Cardiac muscle cell (in vitro differentiated cells and primary cell): ENCODE data around the gene DDX4. TPM values are rescaled to one million over a fixed set of nuclear protein-coding genes. Genes with fewer than 3 reads are reported as not detected.
A peak's percentile ranks its signal among the peaks of the same experiment; 100 is the strongest.
"Not testable (repeated sequence)": the region's sequence is repeated elsewhere in the genome, so short reads cannot be mapped to it uniquely, and the experiment has no call there.

Experiments
- DNase-seq, 2 donors: peaks; one replicate each; pipeline versions ENCODE4 v3.0.0 to v3.0.0-alpha.2; 2010 to 2017; ENCODE audit warnings: low read depth in 1 of 2, low spot score in 1 of 2
- H3K27ac ChIP-seq: fragments of 200-600 bp; sonication (generic); 2 replicates; pipeline ENCODE4 v1.5.1; 2016
- H3K27me3 ChIP-seq: fragments of 200-600 bp; sonication (generic); 2 replicates; pipeline ENCODE4 v1.6.0; 2016; ENCODE audit warnings: control low read depth
- H3K36me3 ChIP-seq: fragments of 200-600 bp; sonication (generic); 2 replicates; pipeline ENCODE4 v1.5.1; 2016; ENCODE audit warnings: control low read depth
- H3K4me1 ChIP-seq: fragments of 200-600 bp; sonication (generic); 2 replicates; pipeline ENCODE4 v1.8.1; 2017; ENCODE audit warnings: low read depth, mild to moderate bottlenecking, mixed run types
- H3K4me3 ChIP-seq: fragments of 200-600 bp; sonication (generic); 2 replicates; pipeline ENCODE4 v1.5.1; 2016; ENCODE audit warnings: mild to moderate bottlenecking
- H3K9me3 ChIP-seq: fragments of 200-600 bp; sonication (generic); 2 replicates; pipeline ENCODE4 v1.5.1; 2017; ENCODE audit warnings: low read depth, mild to moderate bottlenecking, control low read depth
- CTCF ChIP-seq: IDR thresholded peaks from 2 replicates; pipeline ENCODE4 v1.5.1; 2012; ENCODE audit warnings: low read depth, mild to moderate bottlenecking, low read length
- polyA plus RNA-seq: library from polyadenylated mRNA; unstranded; fragments of >200 nt; fragmentation: Nextera tagmentation; extraction: Ambion mirVana; gene quantifications from 2 replicates; pipeline ENCODE4 v1.2.1, GENCODE V29; 2016
- total RNA-seq: library from RNA; depleted of rRNA; stranded (reverse); fragments of >200 nt; gene quantifications from 2 replicates; pipeline ENCODE4 v1.2.3, GENCODE V29; 2016

The DDX4 gene
- total and polyA plus RNA-seq, 2 experiments from 2014 or later, result not detected

GRCh38 chr5:55771175-55771655 is 33.4 kb downstream of the DDX4 start:
- H3K4me3 ChIP-seq, result no peak overlapping the region
- H3K4me1 ChIP-seq, result peaks cover 6% of the 10 kb centered on the region
- no peaks in the 10 kb centered on the region for H3K27me3 ChIP-seq
- DNase-seq, result peak in 1 of 2 donors; percentile 3
- TF ChIP-seq CTCF, result no peak
- H3K9me3 ChIP-seq, result no peaks in the 10 kb centered on the region
- H3K27ac ChIP-seq, result no peak overlapping the region
- H3K36me3 ChIP-seq, result no peaks in the 10 kb centered on the region

GRCh38 chr5:55773057-55773456 is 35.2 kb downstream of the DDX4 start:
- no peak for DNase-seq
- Histone ChIP-seq H3K9me3 (no peaks in the 10 kb centered on the region), H3K4me1 (peaks cover 3% of the 10 kb centered on the region), H3K27me3 (no peaks in the 10 kb centered on the region), H3K4me3 (no peak overlapping the region), H3K36me3 (no peaks in the 10 kb centered on the region), H3K27ac (no peak overlapping the region)
- no peak for TF ChIP-seq CTCF

- no peak for DNase-seq
- Histone ChIP-seq H3K36me3 (no peaks in the 10 kb centered on the region), H3K9me3 (no peaks in the 10 kb centered on the region), H3K27ac (no peak overlapping the region), H3K4me3 (no peak overlapping the region), H3K27me3 (no peaks in the 10 kb centered on the region), H3K4me1 (peaks cover 1% of the 10 kb centered on the region)
- TF ChIP-seq CTCF, result no peak
These were observed 39.5 kb downstream of the DDX4 start for GRCh38 chr5:55777332-55777731.

GRCh38 chr5:55800924-55801323 is 63.1 kb downstream of the DDX4 start:
- Histone ChIP-seq H3K36me3 (no peaks in the 10 kb centered on the region), H3K4me3 (no peak overlapping the region), H3K27me3 (no peaks in the 10 kb centered on the region), H3K9me3 (no peaks in the 10 kb centered on the region), H3K27ac (no peak overlapping the region), H3K4me1 (no peaks in the 10 kb centered on the region)
- no peak for DNase-seq
- TF ChIP-seq CTCF, result no peak

GRCh38 chr5:55808814-55809213 is 71.0 kb downstream of the DDX4 start:
- not testable (repeated sequence) for H3K4me1 ChIP-seq, H3K36me3 ChIP-seq, H3K9me3 ChIP-seq, H3K27ac ChIP-seq, H3K4me3 ChIP-seq, H3K27me3 ChIP-seq, DNase-seq

GRCh38 chr5:55815939-55816338 is 78.1 kb downstream of the DDX4 start:
- not testable (repeated sequence) for H3K4me3 ChIP-seq, DNase-seq, H3K4me1 ChIP-seq, H3K9me3 ChIP-seq, H3K36me3 ChIP-seq, H3K27ac ChIP-seq
- H3K27me3 ChIP-seq, result peaks cover 17% of the 10 kb centered on the region

- Histone ChIP-seq H3K27me3 (peaks cover 21% of the 10 kb centered on the region), H3K4me1 (no peaks in the 10 kb centered on the region), H3K9me3 (no peaks in the 10 kb centered on the region), H3K4me3 (no peak overlapping the region), H3K36me3 (no peaks in the 10 kb centered on the region), H3K27ac (no peak overlapping the region)
- peak in 1 of 2 donors; percentile 89 for DNase-seq
- TF ChIP-seq CTCF, result no peak
These were observed 78.5 kb downstream of the DDX4 start for GRCh38 chr5:55816342-55816741.
